Caco-2 (cell line): ENCODE data around the gene C1QL1. TPM values are rescaled to one million over a fixed set of nuclear protein-coding genes. Genes with fewer than 3 reads are reported as not detected.

Experiments used
- BruUV-seq: library from RNA; stranded (reverse); fragments of 400-500 nt; replicated peaks from 2 replicates; lab custom pipeline; 2021; lab: Mats Ljungman, UMichigan
- CTCF ChIA-PET: fragments of 300-600 bp; sonication (Branson Sonifier 250); formaldehyde crosslinking; loops from one replicate; lab custom pipeline; 2022; ENCODE audit warnings: antibody characterized with exemption; lab: Charles Lee
- POLR2A ChIA-PET: fragments of 300-600 bp; sonication (Branson Sonifier 250); formaldehyde crosslinking; loops from one replicate; lab custom pipeline; 2022; ENCODE audit warnings: antibody characterized with exemption; lab: Charles Lee
- DNase-seq, 2 experiments: peaks; one replicate each; pipeline versions ENCODE4 v3.0.0 to v3.0.0-alpha.2; 2020 to 2022
- H3K27me3 ChIP-seq: replicated peaks from 2 replicates; pipeline ENCODE4 v1.6.0; 2011; ENCODE audit warnings: low read length; ENCODE audit not compliant: control insufficient read depth, insufficient read depth
- H3K36me3 ChIP-seq: 2 replicates; pipeline ENCODE4 v1.5.1; 2011; ENCODE audit warnings: low read length; ENCODE audit not compliant: control insufficient read depth, insufficient read depth
- H3K4me1 ChIP-seq: fragments of 250-450 bp; sonication (Bioruptor Pico); 2 replicates; pipeline ENCODE4 v1.5.1; 2020; ENCODE audit warnings: mild to moderate bottlenecking
- H3K4me3 ChIP-seq: 2 replicates; pipeline ENCODE4 v1.5.1; 2011; ENCODE audit warnings: low read depth, mild to moderate bottlenecking, control low read depth, low read length
- H3K9me3 ChIP-seq: fragments of 250-450 bp; sonication (Bioruptor Pico); 2 replicates; pipeline ENCODE4 v1.5.1; 2020; ENCODE audit warnings: mild to moderate bottlenecking, moderate library complexity
- H3K27ac Mint-ChIP-seq: one replicate; pipeline ENCODE4 v1.8.0; 2022; ENCODE audit warnings: mixed read lengths; ENCODE audit not compliant: unreplicated experiment
- H3K27me3 Mint-ChIP-seq: one replicate; pipeline ENCODE4 v1.8.0; 2022; ENCODE audit warnings: mixed read lengths; ENCODE audit not compliant: insufficient read depth, unreplicated experiment
- H3K36me3 Mint-ChIP-seq: one replicate; pipeline ENCODE4 v1.8.0; 2022; ENCODE audit warnings: mild to moderate bottlenecking, mixed read lengths; ENCODE audit not compliant: insufficient read depth, unreplicated experiment
- H3K4me1 Mint-ChIP-seq: one replicate; pipeline ENCODE4 v1.8.0; 2022; ENCODE audit warnings: low read depth, mixed read lengths; ENCODE audit not compliant: unreplicated experiment
- H3K4me3 Mint-ChIP-seq: one replicate; pipeline ENCODE4 v1.8.0; 2022; ENCODE audit warnings: mild to moderate bottlenecking, moderate library complexity, mixed read lengths; ENCODE audit not compliant: unreplicated experiment
- H3K9me3 Mint-ChIP-seq: one replicate; pipeline ENCODE4 v1.8.0; 2022; ENCODE audit warnings: mixed read lengths; ENCODE audit not compliant: unreplicated experiment
- CTCF ChIP-seq, 2 experiments: fragments of 200-600 bp in 1 of 2; IDR thresholded peaks; 1 replicate in 1 of 2; 2 replicates in 1 of 2; pipeline versions ENCODE4 v1.5.1 to v1.8.0; 2011 to 2022; ENCODE audit warnings: antibody characterized with exemption in 1 of 2, control low read depth in 1 of 2, inconsistent platforms in 1 of 2, low read depth in 1 of 2, low read length in 1 of 2, mild to moderate bottlenecking in 1 of 2, moderate library complexity in 1 of 2; ENCODE audit not compliant: insufficient read depth in 1 of 2, severe bottlenecking in 1 of 2, unreplicated experiment in 1 of 2
- intact Hi-C: fragments of 100-400 bp; cut with micrococcal nuclease; formaldehyde crosslinking; loops from one replicate; pipeline ENCODE4 v1.10.0; 2022; ENCODE audit not compliant: unreplicated experiment
- total RNA-seq: library from RNA; stranded (reverse); gene quantifications from 2 replicates; pipeline ENCODE4 v1.2.3, GENCODE V29; 2022

C1QL1 gene
- total RNA-seq, 1 experiment from 2014 or later: 5.2 TPM

- Histone ChIP-seq H3K4me3 (no peak overlapping the region), H3K36me3 (no peaks in the 10 kb centered on the region), H3K27me3 (peaks cover 1% of the 10 kb centered on the region; the same call in 1 of the 2 replicates), H3K4me1 (peaks cover 6% of the 10 kb centered on the region), H3K9me3 (no peaks in the 10 kb centered on the region)
- no peaks in the 10 kb centered on the region for H3K36me3 Mint-ChIP-seq
- peaks cover 15% of the 10 kb centered on the region for H3K27me3 Mint-ChIP-seq
- TF ChIP-seq CTCF (IDR thresholded peaks at IDR 0.05; ENCODE audit: insufficient read depth in 1 of 2, low read depth in 1 of 2, low read length in 1 of 2, severe bottlenecking in 1 of 2, unreplicated experiment in 1 of 2): no peak
- DNase-seq: no peak
- no peak overlapping the region for H3K27ac Mint-ChIP-seq
- BruUV-seq: no TSS peak
- no peaks in the 10 kb centered on the region for H3K4me1 Mint-ChIP-seq
- ChIA-PET POLR2A (no interaction called here), CTCF (no interaction called here)
- no peaks in the 10 kb centered on the region for H3K9me3 Mint-ChIP-seq
- peak overlapping the region; percentile 2 for H3K4me3 Mint-ChIP-seq
- intact Hi-C loops: loop anchor here (5.0 kb wide), 1 partner anchor 43 kb away; no protein-coding TSS in a partner anchor
Observed at GRCh38 chr17:44965481-44966234, 2.4 kb downstream of the C1QL1 start.

- DNase-seq: peak in 1 of 2 experiments; percentile 30
- H3K4me3 ChIP-seq: no peak overlapping the region
- Mint-ChIP-seq H3K27ac (no peak overlapping the region), H3K27me3 (peaks cover 4% of the 10 kb centered on the region), H3K36me3 (no peaks in the 10 kb centered on the region), H3K4me3 (no peak overlapping the region), H3K9me3 (no peaks in the 10 kb centered on the region), H3K4me1 (no peaks in the 10 kb centered on the region)
- peak in 1 of 2 experiments; percentile 23 for TF ChIP-seq CTCF (IDR thresholded peaks at IDR 0.05; ENCODE audit: insufficient read depth in 1 of 2, low read depth in 1 of 2, low read length in 1 of 2, severe bottlenecking in 1 of 2, unreplicated experiment in 1 of 2)
- no TSS peak for BruUV-seq
- no peaks in the 10 kb centered on the region for H3K36me3 ChIP-seq
- intact Hi-C loops: no loop called here
- ChIA-PET POLR2A (no interaction called here), CTCF (interaction anchor here (1.2 to 1.4 kb wide), 3 partner anchors 9 to 42 kb away, joined by 4 to 6 read pairs (median 4); no protein-coding TSS in a partner anchor)
- H3K27me3 ChIP-seq: peaks cover 1% of the 10 kb centered on the region; the same call in 1 of the 2 replicates
- peaks cover 6% of the 10 kb centered on the region for H3K4me1 ChIP-seq
- H3K9me3 ChIP-seq: no peaks in the 10 kb centered on the region
Observed at GRCh38 chr17:44961921-44962350, 6.2 kb downstream of the C1QL1 start.

GRCh38 chr17:44960691-44961090 lies 7.4 kb downstream of the C1QL1 start:
- H3K4me3 ChIP-seq: no peak overlapping the region
- Mint-ChIP-seq H3K4me3 (no peak overlapping the region), H3K9me3 (no peaks in the 10 kb centered on the region), H3K36me3 (no peaks in the 10 kb centered on the region), H3K27ac (no peak overlapping the region), H3K4me1 (no peaks in the 10 kb centered on the region), H3K27me3 (peaks cover under 1% of the 10 kb centered on the region)
- no peak for DNase-seq
- no peak for TF ChIP-seq CTCF (IDR thresholded peaks at IDR 0.05; ENCODE audit: insufficient read depth in 1 of 2, low read depth in 1 of 2, low read length in 1 of 2, severe bottlenecking in 1 of 2, unreplicated experiment in 1 of 2)
- H3K9me3 ChIP-seq: no peaks in the 10 kb centered on the region
- no peaks in the 10 kb centered on the region for H3K27me3 ChIP-seq
- H3K36me3 ChIP-seq: no peaks in the 10 kb centered on the region
- ChIA-PET CTCF (no interaction called here), POLR2A (no interaction called here)
- H3K4me1 ChIP-seq: peaks cover 7% of the 10 kb centered on the region
- BruUV-seq: no TSS peak
- intact Hi-C loops: no loop called here
